GM06990 (cell line): ENCODE results near the gene ITIH1.

Experiments
- DNase-seq: peaks from one replicate; pipeline ENCODE4 v3.0.0-alpha.2; 2011; ENCODE audit not compliant: insufficient read length; ENCODE audit errors: extremely low read depth
- H3K27me3 ChIP-seq: replicated peaks from 2 replicates; pipeline ENCODE4 v1.6.0; 2011; ENCODE audit warnings: low read length; ENCODE audit not compliant: control insufficient read depth, insufficient read depth
- H3K36me3 ChIP-seq: 2 replicates; pipeline ENCODE4 v1.5.1; 2011; ENCODE audit warnings: low read length; ENCODE audit not compliant: control insufficient read depth, insufficient read depth
- H3K4me3 ChIP-seq: replicated peaks from 2 replicates; pipeline ENCODE4 v1.5.1; 2011; ENCODE audit warnings: low read depth, mild to moderate bottlenecking, control low read depth, low read length
- TF ChIP-seq, protein P1 (sequence below): IDR thresholded peaks from 2 replicates; pipeline ENCODE4 v1.5.1; 2011; ENCODE audit warnings: low read length, control low read depth, mild to moderate bottlenecking, inconsistent platforms; ENCODE audit not compliant: insufficient read depth, poor library complexity, severe bottlenecking

Gene ITIH1

DNA sequence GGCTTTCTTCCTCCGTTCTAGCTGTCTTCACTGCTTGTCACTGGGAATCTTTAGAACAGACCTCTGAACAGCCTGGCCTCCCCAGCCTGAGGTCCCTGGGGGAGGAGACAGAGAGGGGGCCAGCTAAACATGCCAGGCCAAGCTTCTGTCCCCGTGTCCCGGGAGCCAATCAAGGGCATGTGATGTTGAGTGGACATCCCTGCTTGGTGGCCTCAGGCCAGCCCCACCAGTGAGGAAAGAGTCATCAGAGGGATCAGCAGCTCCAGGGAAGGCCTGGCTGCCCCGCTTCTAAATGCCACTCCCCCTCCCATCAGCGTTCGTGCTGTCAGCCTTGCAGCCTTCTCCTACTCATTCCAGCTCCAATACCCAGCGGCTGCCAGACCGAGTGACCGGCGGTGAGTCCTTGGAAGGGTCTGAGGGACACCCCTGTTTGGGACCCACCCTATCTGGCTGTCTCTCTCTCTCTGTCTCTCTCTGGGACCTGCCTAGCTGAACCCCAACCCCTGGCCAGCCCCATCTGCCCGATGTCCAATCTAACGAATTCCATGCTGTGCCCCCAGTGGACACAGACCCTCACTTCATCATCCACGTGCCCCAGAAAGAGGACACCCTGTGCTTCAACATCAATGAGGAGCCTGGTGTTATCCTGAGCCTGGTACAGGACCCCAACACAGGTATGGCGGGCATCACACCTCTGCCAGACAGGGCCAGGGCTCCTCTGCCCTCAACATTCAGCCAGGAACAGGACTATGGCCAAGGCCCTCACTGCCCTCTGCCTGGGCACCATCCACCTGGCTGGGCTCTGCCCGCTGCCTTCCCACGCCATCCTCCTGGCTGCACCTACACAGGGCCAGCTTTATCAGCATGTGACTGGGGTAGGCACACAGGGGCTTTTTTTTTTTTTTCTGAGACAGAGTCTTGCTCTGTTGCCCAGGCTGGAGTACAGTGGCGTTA, 10.6 kb downstream of the ITIH1 start:
- H3K4me3 ChIP-seq, result no peak overlapping the region
- TF ChIP-seq, protein P1, sequence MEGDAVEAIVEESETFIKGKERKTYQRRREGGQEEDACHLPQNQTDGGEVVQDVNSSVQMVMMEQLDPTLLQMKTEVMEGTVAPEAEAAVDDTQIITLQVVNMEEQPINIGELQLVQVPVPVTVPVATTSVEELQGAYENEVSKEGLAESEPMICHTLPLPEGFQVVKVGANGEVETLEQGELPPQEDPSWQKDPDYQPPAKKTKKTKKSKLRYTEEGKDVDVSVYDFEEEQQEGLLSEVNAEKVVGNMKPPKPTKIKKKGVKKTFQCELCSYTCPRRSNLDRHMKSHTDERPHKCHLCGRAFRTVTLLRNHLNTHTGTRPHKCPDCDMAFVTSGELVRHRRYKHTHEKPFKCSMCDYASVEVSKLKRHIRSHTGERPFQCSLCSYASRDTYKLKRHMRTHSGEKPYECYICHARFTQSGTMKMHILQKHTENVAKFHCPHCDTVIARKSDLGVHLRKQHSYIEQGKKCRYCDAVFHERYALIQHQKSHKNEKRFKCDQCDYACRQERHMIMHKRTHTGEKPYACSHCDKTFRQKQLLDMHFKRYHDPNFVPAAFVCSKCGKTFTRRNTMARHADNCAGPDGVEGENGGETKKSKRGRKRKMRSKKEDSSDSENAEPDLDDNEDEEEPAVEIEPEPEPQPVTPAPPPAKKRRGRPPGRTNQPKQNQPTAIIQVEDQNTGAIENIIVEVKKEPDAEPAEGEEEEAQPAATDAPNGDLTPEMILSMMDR, result no peak
- DNase-seq, result no peak
- H3K27me3 ChIP-seq, result no peaks in the 10 kb centered on the region; the same call in 1 of the 2 replicates
- no peaks in the 10 kb centered on the region for H3K36me3 ChIP-seq

DNA sequence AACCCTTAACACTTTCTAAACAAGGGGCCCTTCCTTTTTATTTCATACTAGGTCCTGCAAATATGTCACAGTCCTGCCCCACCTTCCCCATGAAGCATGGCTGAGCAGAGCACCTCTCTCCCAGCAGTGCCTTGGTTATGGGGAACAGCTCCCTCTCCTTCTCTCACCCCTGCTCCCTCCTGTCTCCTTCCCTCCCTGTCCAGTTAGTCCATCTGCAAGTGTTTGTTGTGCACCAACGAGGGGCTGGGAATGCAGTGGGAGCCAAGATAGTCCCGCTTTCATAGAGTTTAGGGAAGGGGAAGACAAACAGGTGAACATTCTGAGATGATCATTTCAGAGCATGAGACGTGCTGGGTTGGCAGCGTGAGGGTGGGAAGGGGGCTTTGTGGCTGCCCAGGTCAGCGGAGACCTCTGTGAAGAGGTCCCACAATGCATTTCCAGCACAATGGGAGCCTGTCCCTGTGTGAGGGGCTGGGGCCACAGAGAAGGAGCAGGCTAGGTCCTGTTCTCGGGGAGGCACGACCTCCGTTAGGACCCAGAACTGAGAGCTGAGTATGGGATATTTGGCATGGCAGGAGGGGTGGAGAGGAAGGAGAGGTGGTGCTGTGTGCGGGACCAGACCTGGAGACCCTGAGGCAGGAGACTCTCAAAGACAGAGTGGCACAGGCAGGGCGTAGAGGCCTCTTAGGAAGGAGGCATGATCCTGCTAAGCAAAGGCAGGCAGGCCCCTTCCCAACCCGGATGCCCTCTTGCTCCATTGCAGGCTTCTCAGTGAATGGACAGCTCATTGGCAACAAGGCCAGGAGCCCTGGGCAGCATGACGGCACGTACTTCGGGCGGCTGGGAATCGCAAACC, 11.7 kb downstream of the ITIH1 start:
- TF ChIP-seq, protein P1, result no peak
- Histone ChIP-seq H3K36me3 (no peaks in the 10 kb centered on the region), H3K4me3 (no peak overlapping the region), H3K27me3 (no peaks in the 10 kb centered on the region; the same call in 1 of the 2 replicates)
- no peak for DNase-seq

DNA sequence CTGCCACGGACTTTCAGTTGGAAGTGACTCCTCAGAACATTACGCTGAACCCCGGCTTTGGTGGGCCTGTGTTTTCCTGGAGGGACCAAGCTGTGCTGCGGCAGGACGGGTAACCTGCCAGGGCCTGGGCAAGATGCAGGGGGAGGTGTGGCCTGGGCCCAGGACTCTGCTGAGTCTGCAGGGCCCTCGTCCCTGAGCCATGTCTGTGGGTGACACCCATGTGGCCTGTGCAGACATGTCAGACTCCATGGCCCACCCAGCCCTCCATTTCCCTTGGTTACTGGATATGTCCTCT, 12.3 kb downstream of the ITIH1 start:
- TF ChIP-seq, protein P1, result no peak
- DNase-seq, result no peak
- H3K36me3 ChIP-seq, result no peaks in the 10 kb centered on the region
- no peak overlapping the region for H3K4me3 ChIP-seq
- no peaks in the 10 kb centered on the region; the same call in 1 of the 2 replicates for H3K27me3 ChIP-seq

DNA sequence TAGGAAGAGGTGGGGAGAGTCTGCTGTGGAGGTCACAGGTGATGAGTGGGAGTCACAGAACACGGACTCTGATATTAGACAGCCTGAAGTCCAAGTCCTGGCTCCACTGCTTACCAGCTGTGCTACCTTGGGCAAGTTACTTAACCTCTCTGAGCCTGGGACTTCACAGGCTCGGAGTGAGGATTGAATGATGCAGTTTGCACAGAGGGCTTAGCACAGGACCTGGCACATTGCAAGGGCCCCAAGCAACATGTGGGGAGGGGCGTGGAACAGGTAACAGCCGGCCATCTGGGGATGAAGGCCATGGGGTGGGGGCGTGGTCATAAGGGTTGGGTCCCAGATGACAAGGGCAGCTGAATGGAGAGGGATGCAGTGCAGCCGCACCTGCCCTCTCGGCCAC, 12.9 kb downstream of the ITIH1 start:
- TF ChIP-seq, protein P1, result no peak
- no peaks in the 10 kb centered on the region; the same call in 1 of the 2 replicates for H3K27me3 ChIP-seq
- no peak for DNase-seq
- H3K36me3 ChIP-seq, result no peaks in the 10 kb centered on the region
- H3K4me3 ChIP-seq, result no peak overlapping the region

DNA sequence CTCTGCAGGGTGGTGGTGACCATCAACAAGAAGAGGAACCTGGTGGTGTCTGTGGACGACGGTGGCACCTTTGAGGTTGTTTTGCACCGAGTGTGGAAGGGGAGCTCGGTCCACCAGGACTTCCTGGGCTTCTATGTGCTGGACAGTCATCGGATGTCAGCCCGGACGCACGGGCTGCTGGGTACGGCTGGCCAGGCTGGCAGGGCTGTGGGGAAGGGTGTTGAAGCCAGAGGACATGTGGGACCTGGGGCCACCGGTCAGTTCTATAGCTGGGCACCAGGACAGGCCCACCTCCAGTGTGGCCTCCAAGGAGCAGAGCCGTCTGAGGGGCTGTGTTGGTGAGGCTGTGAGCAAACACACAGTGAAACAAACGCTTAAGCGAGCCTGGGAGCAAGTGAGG, 13.3 kb downstream of the ITIH1 start:
- no peaks in the 10 kb centered on the region for H3K36me3 ChIP-seq
- no peaks in the 10 kb centered on the region; the same call in 1 of the 2 replicates for H3K27me3 ChIP-seq
- no peak for DNase-seq
- TF ChIP-seq, protein P1, result no peak
- H3K4me3 ChIP-seq, result no peak overlapping the region
